GM12875 (cell line): ENCODE measurements around the gene C1orf174.

ENCODE experiments used
- H3K4me3 ChIP-seq: one replicate; pipeline ENCODE4 v1.5.1; 2011; ENCODE audit warnings: low read depth, low read length, control low read depth
- CTCF ChIP-seq: IDR thresholded peaks from 2 replicates; pipeline ENCODE4 v1.5.1; 2011; ENCODE audit warnings: low read depth, mild to moderate bottlenecking, control low read depth, inconsistent platforms, low read length, moderate library complexity, borderline replicate concordance; ENCODE audit not compliant: insufficient read depth

Gene C1orf174

DNA sequence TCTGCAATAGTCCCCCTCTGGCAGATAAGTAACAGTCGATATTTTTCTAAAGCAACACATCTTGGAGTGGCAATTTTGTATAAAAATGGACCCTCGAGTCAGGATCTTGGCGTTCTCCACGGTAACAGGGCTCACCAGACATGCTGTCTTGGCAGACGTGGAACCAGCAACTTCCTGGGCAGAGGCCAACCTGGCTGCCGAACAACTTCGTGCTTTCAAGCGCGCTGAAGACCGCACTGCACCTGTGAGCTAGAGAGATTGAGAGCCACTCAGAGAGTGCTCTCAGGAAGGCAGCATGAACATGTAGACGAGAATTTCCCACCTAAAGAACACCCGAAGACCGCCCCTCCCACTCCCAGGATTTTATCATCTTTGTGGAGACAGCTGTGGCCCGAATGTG lies 7.3 kb downstream of the C1orf174 start:
- TF ChIP-seq CTCF, result no peak
- H3K4me3 ChIP-seq, result no peak overlapping the region

DNA sequence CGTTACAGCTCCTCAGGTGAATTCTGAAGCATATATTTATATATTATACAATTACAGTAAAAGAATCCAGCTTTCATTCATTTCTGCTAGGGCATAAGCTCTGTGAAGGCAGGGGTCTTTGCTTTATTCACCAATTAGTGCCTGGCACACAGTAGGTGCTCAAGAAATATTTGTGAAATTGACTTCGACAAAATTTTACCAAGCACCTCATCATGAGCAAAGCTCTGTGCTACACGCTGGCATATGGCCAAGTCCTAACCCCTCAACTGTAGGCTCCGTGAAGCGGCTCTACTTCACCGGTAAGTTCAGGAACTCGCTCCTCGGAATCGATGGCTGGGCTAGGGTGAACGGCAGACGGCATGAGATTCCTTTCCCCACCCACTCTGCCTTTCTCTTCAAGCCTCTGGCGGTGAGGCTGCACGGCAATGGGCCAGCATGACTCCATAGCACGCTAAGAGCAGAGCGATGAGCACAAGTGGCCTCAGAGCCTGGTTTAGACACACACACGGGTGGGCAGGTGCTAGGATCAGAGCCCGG lies 8.7 kb downstream of the C1orf174 start:
- TF ChIP-seq CTCF, result no peak
- H3K4me3 ChIP-seq, result no peak overlapping the region

- no peak overlapping the region for H3K4me3 ChIP-seq
- no peak for TF ChIP-seq CTCF
Measured at GRCh38 chr1:3890389-3891328, 9.4 kb downstream of the C1orf174 start.

GRCh38 chr1:3889936-3890335 lies 10.1 kb downstream of the C1orf174 start:
- TF ChIP-seq CTCF, result no peak
- no peak overlapping the region for H3K4me3 ChIP-seq

DNA sequence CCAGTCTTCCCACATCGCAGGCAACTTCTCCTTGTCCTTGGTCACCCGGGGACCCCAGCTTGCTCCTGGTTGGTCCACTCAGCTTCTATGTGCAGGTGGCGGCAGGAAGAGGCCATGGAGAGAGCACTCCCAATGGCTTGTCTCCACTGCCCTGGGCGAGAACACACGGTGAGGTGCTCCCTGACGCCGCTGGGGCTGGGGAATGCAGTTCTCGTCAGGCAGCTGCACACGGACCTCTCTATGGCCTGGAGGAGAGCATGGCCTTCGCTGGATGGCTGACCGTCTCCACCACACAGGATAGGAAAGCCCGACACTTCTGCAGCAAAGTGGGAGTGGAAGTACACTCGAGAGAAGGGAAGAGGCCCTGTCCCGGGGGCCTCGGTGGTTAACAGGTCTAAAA lies 11.8 kb downstream of the C1orf174 start:
- H3K4me3 ChIP-seq, result no peak overlapping the region
- no peak for TF ChIP-seq CTCF

- H3K4me3 ChIP-seq, result no peak overlapping the region
- no peak for TF ChIP-seq CTCF
Measured at GRCh38 chr1:3886691-3887090, 13.4 kb downstream of the C1orf174 start.
